A172 (cell line): ENCODE data around the gene SMIM1. TPM values are rescaled to one million over a fixed set of nuclear protein-coding genes. Genes with fewer than 3 reads are reported as not detected.

Source experiments
- DNase-seq: peaks from one replicate; pipeline ENCODE4 v3.0.0-alpha.2; 2015; ENCODE audit warnings: low spot score
- total RNA-seq: library from RNA; depleted of rRNA; stranded (reverse); fragments of >200 nt; shearing (Covaris generic); gene quantifications from 2 replicates; pipeline ENCODE4 v1.2.3, GENCODE V29; 2014; rRNA removed

The SMIM1 gene
- total RNA-seq: not detected in 2 replicates

- no peak for DNase-seq
Observed at GRCh38 chr1:3772715-3773571, at the start of gene SMIM1. Gene SMIM1 (plus strand): TSS chr1:3772749. CDS start chr1:3775374, 2,625 bp downstream.

DNA sequence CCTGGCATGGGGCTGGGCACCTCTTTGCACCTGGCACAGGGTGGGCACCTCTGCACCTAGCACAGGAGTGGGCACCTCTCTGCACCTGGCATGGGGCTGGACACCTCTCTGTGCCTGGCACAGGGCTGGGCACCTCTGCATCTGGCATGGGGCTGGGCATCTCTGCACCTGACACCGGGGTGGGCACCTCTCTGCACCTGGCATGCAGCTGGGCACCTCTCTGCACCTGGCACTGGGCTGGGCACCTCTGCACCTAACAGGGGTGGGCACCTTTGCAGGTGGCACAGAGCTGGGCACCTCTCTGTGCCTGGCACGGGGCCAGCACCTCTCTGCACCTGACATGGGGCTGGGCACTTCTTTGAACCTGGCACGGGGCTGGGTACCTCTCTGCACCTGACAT lies 49.7 kb upstream of the SMIM1 start:
- no peak for DNase-seq

- peak; percentile 23 for DNase-seq
Observed at GRCh38 chr1:3724416-3725030, 48.0 kb upstream of the SMIM1 start.

- DNase-seq: no peak
Observed at GRCh38 chr1:3725366-3725765, 47.2 kb upstream of the SMIM1 start.

DNA sequence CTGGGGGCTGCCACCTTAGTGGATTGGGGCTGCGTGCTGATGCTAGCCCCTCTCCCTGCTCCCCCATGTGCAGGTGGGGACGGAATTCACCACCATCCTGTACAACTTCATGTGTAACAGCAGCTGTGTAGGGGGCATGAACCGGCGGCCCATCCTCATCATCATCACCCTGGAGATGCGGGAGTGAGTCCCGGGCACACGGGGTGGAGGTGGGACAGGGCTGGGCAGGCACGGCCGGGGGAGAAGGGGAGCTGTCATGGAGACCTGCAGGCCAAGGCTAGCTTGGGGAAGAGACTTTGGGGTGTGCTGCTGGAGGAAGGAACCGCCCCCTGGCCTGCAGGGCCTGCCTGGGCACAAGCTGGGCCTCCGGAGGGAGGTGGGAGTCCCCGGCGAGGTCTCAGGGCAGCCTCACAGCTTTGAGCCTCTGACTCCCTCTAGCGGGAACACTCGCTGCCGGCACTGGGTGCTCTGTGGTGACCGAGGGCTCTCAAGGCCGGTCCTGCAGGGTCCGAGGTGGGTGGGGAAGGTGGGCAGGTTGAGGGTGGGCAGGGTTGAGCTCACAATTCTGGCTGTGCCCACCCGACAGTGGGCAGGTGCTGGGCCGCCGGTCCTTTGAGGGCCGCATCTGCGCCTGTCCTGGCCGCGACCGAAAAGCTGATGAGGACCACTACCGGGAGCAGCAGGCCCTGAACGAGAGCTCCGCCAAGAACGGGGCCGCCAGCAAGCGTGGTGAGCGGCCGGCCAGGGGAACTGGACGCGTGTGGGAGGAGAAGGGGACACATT lies 45.3 kb upstream of the SMIM1 start:
- no peak for DNase-seq

DNA sequence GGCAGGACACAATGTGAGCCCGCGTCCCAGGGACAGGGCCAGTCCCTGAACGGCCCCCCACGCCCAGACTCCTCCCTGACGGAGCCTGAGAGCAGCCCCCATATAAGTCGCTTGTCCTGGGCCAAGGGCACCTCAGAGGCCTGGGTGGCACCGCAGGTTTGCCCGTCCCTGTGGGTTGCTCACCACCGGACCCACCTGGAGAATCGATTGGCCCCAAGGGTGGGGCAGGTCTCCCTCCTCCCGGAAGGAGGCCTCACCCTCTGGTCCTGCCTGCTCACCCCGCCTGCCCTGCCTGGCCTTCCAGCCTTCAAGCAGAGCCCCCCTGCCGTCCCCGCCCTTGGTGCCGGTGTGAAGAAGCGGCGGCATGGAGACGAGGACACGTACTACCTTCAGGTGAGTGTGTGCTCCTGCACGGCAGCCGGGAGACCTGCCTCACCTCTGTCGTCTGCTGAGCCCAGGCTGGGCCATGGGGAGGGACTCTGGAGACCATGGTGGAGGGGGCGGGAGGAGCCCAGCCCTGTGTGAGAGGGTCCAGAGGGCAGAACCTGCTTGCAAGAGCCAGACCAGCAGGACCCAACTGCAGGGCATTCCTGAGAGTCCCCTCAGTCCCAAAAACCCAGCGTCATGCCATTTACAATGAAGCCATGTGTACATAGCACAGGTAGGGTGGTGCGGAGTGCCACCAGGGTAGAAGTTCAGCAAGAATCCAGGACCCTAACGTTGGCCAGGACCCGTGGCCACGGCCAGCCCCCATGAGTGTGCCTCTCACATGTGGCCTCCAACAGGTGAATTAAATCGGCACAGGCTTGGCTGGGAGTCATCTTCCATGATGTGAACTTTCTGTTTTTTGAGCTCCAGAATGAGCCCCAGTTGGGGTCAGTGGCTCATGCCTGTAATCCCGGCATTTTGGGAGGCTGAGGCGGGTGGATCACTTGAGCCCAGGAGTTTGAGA lies 44.4 kb upstream of the SMIM1 start:
- no peak for DNase-seq

- DNase-seq: no peak
Observed at GRCh38 chr1:3729594-3730542, 42.7 kb upstream of the SMIM1 start.

DNA sequence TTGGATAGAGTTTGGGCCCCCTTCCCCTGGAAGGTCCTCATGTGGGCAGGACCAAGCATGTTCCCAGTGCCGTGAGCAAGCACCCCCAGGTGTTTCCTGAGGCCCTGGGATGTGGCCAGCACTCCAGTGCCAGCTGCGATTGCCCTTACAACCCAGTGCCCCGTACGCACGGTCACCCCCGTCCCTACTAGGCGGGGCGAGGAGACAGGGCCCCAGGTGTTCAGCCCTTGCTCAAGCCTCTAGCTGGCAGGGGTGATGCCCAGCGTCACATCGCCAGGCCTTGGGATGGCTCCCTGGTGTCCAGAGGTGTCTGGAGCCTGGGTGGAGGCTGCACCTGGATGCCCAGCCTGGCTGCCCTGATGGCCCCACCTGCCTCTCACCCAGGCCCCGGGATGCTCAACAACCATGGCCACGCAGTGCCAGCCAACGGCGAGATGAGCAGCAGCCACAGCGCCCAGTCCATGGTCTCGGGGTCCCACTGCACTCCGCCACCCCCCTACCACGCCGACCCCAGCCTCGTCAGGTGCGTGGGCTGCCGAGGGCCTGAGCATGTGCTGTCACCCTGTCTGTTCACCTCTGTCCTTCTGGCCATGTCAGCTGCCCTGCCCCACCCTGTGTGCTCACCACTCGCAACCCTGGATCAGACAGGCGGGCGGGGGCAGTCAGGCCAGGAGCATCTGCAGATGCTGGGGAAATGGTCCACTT lies 41.9 kb upstream of the SMIM1 start:
- no peak for DNase-seq

- no peak for DNase-seq
Observed at GRCh38 chr1:3731583-3732433, 40.7 kb upstream of the SMIM1 start.

DNA sequence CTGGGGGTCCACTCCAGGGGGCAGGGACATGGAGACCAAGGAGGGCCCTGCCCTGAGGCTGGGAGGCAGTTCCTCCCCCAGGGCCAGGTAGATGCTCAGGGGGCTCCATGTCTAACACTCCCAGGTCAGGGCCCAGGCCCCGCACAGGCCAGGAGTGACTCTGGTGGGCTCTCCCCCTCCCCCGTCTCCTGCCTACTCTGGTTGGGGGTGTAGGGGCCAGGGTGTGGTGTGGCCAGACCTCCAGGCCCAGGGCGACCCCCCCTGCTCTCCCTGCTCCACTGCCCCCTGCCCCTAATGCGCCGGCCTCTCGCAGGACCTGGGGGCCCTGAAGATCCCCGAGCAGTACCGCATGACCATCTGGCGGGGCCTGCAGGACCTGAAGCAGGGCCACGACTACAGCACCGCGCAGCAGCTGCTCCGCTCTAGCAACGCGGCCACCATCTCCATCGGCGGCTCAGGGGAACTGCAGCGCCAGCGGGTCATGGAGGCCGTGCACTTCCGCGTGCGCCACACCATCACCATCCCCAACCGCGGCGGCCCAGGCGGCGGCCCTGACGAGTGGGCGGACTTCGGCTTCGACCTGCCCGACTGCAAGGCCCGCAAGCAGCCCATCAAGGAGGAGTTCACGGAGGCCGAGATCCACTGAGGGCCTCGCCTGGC lies 40.0 kb upstream of the SMIM1 start:
- no peak for DNase-seq

GRCh38 chr1:3733094-3733882 lies 39.3 kb upstream of the SMIM1 start:
- no peak for DNase-seq

DNA sequence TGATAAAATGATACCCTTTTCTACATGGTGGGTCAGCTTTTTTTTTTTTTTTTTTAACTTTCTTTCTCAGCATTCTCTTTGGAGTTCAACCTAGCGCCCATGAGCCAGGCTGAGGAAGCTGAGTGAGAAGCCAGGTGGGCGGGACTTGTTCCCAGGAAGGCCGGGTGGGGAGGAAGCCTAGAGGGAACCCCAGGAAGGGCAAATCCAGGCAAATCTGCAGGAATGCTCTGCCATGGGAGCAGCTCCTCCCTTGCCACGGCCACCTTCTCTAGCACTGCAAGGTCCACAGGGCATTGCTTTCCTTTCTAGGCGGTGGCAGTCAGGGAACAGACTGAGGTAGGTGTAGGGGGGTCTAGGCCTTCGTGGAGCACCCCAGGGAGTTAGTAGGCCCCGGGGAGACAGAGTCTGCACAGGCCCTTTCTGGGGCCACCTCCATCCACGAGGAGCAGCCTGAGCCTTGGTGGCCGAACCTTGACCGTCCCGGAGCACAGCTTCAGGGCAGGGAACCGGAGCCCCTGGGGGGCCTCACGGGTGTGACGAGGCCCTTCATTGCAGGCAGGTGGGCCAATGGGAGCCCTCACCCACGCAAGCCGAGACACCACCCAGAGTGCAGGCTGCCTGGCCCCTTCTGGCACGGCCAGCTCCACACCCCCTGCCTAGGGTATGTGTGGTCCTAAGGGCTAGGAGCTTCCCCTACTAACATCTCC lies 38.5 kb upstream of the SMIM1 start:
- no peak for DNase-seq

- no peak for DNase-seq
Observed at GRCh38 chr1:3734602-3735001, 37.9 kb upstream of the SMIM1 start.

DNA sequence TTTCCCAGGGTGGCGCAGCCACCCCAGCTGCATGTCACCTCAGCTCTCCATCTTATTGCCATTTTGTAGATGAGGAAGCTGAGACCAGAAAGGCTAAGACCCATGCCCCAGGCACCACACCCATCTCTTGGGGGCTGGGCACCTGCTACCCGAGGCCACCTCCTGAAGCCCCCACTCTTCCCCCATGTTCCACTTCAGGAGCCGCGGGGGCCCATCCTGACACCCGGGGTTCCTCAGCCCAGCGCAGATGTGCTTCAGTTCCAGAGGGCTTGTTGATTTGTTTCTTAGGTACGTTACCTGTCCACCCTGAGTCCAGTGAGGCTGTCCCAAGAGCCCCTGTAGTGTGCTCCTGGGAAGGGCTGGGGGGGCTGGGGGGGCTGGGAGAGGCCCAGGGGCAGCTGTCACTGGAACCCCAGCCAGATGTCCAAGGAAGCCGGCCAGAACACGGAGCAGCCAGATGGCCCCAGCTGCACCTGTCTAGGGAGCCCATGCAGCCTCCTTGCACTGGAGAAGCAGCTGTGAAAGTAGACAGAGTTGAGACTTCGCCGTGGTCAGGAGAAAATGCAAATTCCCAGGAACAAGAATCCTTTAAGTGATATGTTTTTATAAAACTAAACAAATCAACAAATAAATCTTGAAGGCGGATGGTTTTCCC lies 37.4 kb upstream of the SMIM1 start:
- no peak for DNase-seq

- DNase-seq: no peak
Observed at GRCh38 chr1:3735688-3736087, 36.9 kb upstream of the SMIM1 start.

- no peak for DNase-seq
Observed at GRCh38 chr1:3736131-3736561, 36.4 kb upstream of the SMIM1 start.
